Activated T-helper 17 cell treated with anti-CD3 and anti-CD28 coated beads, Interleukin-2, amount 50 U/mL, for 72 hours (primary cell): Measurements from ENCODE around the gene TMEM222. TPM values are rescaled to one million over a fixed set of nuclear protein-coding genes. Genes with fewer than 3 reads are reported as not detected.

Source experiments
- ATAC-seq: fragments of 150-1000 bp; cut with Tn5 transposase; replicated peaks from 2 replicates; pipeline ENCODE4 v1.10.0; 2021; ENCODE audit warnings: mild to moderate bottlenecking, moderate library complexity
- H3K27ac Mint-ChIP-seq: one replicate; pipeline ENCODE4 v1.8.0; 2022; ENCODE audit warnings: mixed read lengths
- H3K27me3 Mint-ChIP-seq: one replicate; pipeline ENCODE4 v1.8.0; 2022; ENCODE audit warnings: mixed read lengths
- H3K36me3 Mint-ChIP-seq: one replicate; pipeline ENCODE4 v1.8.0; 2022; ENCODE audit warnings: low read depth, mild to moderate bottlenecking, mixed read lengths
- H3K4me1 Mint-ChIP-seq: one replicate; pipeline ENCODE4 v1.8.0; 2022; ENCODE audit warnings: mixed read lengths
- H3K4me3 Mint-ChIP-seq: one replicate; pipeline ENCODE4 v1.8.0; 2022; ENCODE audit warnings: mild to moderate bottlenecking, mixed read lengths
- H3K9me3 Mint-ChIP-seq: one replicate; pipeline ENCODE4 v1.8.0; 2022; ENCODE audit warnings: mixed read lengths
- total RNA-seq, 2 donors: library from RNA; stranded (reverse); gene quantifications; one replicate each; pipeline ENCODE4 v1.2.3, GENCODE V29; 2022

TMEM222 gene
- total RNA-seq, 2 donors from 2014 or later: 29.0 to 39.6 TPM

- Mint-ChIP-seq H3K27ac (no peak overlapping the region), H3K4me3 (no peak overlapping the region), H3K9me3 (no peaks in the 10 kb centered on the region), H3K36me3 (no peaks in the 10 kb centered on the region), H3K4me1 (no peaks in the 10 kb centered on the region), H3K27me3 (no peaks in the 10 kb centered on the region)
- ATAC-seq: no peak
Measured at GRCh38 chr1:27353629-27354028, 31.7 kb downstream of the TMEM222 start.

- Mint-ChIP-seq H3K4me1 (peaks cover 7% of the 10 kb centered on the region), H3K27me3 (no peaks in the 10 kb centered on the region), H3K36me3 (no peaks in the 10 kb centered on the region), H3K27ac (peak overlapping the region; percentile 12), H3K9me3 (no peaks in the 10 kb centered on the region), H3K4me3 (peak overlapping the region; percentile 71)
- no peak for ATAC-seq
Measured at GRCh38 chr1:27355683-27356082, 33.7 kb downstream of the TMEM222 start.

- Mint-ChIP-seq H3K4me3 (peak overlapping the region; percentile 71), H3K9me3 (no peaks in the 10 kb centered on the region), H3K27ac (peak overlapping the region; percentile 65), H3K36me3 (no peaks in the 10 kb centered on the region), H3K27me3 (no peaks in the 10 kb centered on the region), H3K4me1 (peaks cover 7% of the 10 kb centered on the region)
- no peak for ATAC-seq
Measured at GRCh38 chr1:27356277-27356618, 34.3 kb downstream of the TMEM222 start.

- Mint-ChIP-seq H3K9me3 (no peaks in the 10 kb centered on the region), H3K4me1 (peaks cover 7% of the 10 kb centered on the region), H3K27me3 (no peaks in the 10 kb centered on the region), H3K4me3 (peak overlapping the region; percentile 71), H3K36me3 (no peaks in the 10 kb centered on the region), H3K27ac (peak overlapping the region; percentile 76)
- ATAC-seq: peak; percentile 70
Measured at GRCh38 chr1:27356619-27357280, 34.8 kb downstream of the TMEM222 start.

GRCh38 chr1:27357281-27358037, 35.5 kb downstream of the TMEM222 start:
- peak overlapping the region; percentile 71 for H3K4me3 Mint-ChIP-seq
- H3K27me3 Mint-ChIP-seq: no peaks in the 10 kb centered on the region
- H3K36me3 Mint-ChIP-seq: no peaks in the 10 kb centered on the region
- peak; percentile 73 for ATAC-seq
- H3K9me3 Mint-ChIP-seq: no peaks in the 10 kb centered on the region
- H3K27ac Mint-ChIP-seq: peak overlapping the region; percentile 76
- peaks cover 7% of the 10 kb centered on the region for H3K4me1 Mint-ChIP-seq

- Mint-ChIP-seq H3K27ac (no peak overlapping the region), H3K27me3 (no peaks in the 10 kb centered on the region), H3K4me3 (peak overlapping the region; percentile 73), H3K4me1 (peaks cover 7% of the 10 kb centered on the region), H3K36me3 (no peaks in the 10 kb centered on the region), H3K9me3 (no peaks in the 10 kb centered on the region)
- ATAC-seq: no peak
Measured at GRCh38 chr1:27358038-27358927, 36.3 kb downstream of the TMEM222 start.

GRCh38 chr1:27358928-27359313, 37.0 kb downstream of the TMEM222 start:
- Mint-ChIP-seq H3K9me3 (no peaks in the 10 kb centered on the region), H3K27ac (no peak overlapping the region), H3K4me3 (peak overlapping the region; percentile 73), H3K36me3 (no peaks in the 10 kb centered on the region), H3K27me3 (no peaks in the 10 kb centered on the region), H3K4me1 (peaks cover 7% of the 10 kb centered on the region)
- no peak for ATAC-seq

GRCh38 chr1:27359822-27360158, 37.8 kb downstream of the TMEM222 start:
- peak overlapping the region; percentile 73 for H3K4me3 Mint-ChIP-seq
- peaks cover 7% of the 10 kb centered on the region for H3K4me1 Mint-ChIP-seq
- no peaks in the 10 kb centered on the region for H3K36me3 Mint-ChIP-seq
- H3K27me3 Mint-ChIP-seq: no peaks in the 10 kb centered on the region
- H3K9me3 Mint-ChIP-seq: no peaks in the 10 kb centered on the region
- no peak for ATAC-seq
- H3K27ac Mint-ChIP-seq: no peak overlapping the region

GRCh38 chr1:27360159-27361043, 38.4 kb downstream of the TMEM222 start:
- Mint-ChIP-seq H3K27ac (no peak overlapping the region), H3K27me3 (no peaks in the 10 kb centered on the region), H3K36me3 (no peaks in the 10 kb centered on the region), H3K4me1 (peaks cover 7% of the 10 kb centered on the region), H3K4me3 (peak overlapping the region; percentile 73), H3K9me3 (no peaks in the 10 kb centered on the region)
- ATAC-seq: peak; percentile 15

GRCh38 chr1:27361044-27361402, 39.1 kb downstream of the TMEM222 start:
- Mint-ChIP-seq H3K9me3 (no peaks in the 10 kb centered on the region), H3K36me3 (no peaks in the 10 kb centered on the region), H3K27me3 (no peaks in the 10 kb centered on the region), H3K4me1 (peaks cover 7% of the 10 kb centered on the region), H3K27ac (no peak overlapping the region), H3K4me3 (peak overlapping the region; percentile 73)
- ATAC-seq: no peak

GRCh38 chr1:27361553-27361952, 39.6 kb downstream of the TMEM222 start:
- no peaks in the 10 kb centered on the region for H3K36me3 Mint-ChIP-seq
- ATAC-seq: no peak
- no peak overlapping the region for H3K4me3 Mint-ChIP-seq
- H3K27me3 Mint-ChIP-seq: no peaks in the 10 kb centered on the region
- peaks cover 7% of the 10 kb centered on the region for H3K4me1 Mint-ChIP-seq
- no peaks in the 10 kb centered on the region for H3K9me3 Mint-ChIP-seq
- no peak overlapping the region for H3K27ac Mint-ChIP-seq

GRCh38 chr1:27363766-27364695, 42.1 kb downstream of the TMEM222 start:
- Mint-ChIP-seq H3K27me3 (no peaks in the 10 kb centered on the region), H3K4me1 (peaks cover 7% of the 10 kb centered on the region), H3K27ac (no peak overlapping the region), H3K36me3 (no peaks in the 10 kb centered on the region), H3K9me3 (no peaks in the 10 kb centered on the region), H3K4me3 (no peak overlapping the region)
- no peak for ATAC-seq

GRCh38 chr1:27364696-27365371, 42.9 kb downstream of the TMEM222 start:
- H3K36me3 Mint-ChIP-seq: no peaks in the 10 kb centered on the region
- peaks cover 4% of the 10 kb centered on the region for H3K4me1 Mint-ChIP-seq
- no peaks in the 10 kb centered on the region for H3K9me3 Mint-ChIP-seq
- no peak for ATAC-seq
- peak overlapping the region; percentile 94 for H3K4me3 Mint-ChIP-seq
- H3K27ac Mint-ChIP-seq: no peak overlapping the region
- no peaks in the 10 kb centered on the region for H3K27me3 Mint-ChIP-seq
